ENCODE results near the gene TGFBI. TPM values are rescaled to one million over a fixed set of nuclear protein-coding genes. Genes with fewer than 3 reads are reported as not detected.

Gene TGFBI
- total and polyA plus RNA-seq, 12 donors = 29.6 to 137 (median 50.4) TPM

DNA sequence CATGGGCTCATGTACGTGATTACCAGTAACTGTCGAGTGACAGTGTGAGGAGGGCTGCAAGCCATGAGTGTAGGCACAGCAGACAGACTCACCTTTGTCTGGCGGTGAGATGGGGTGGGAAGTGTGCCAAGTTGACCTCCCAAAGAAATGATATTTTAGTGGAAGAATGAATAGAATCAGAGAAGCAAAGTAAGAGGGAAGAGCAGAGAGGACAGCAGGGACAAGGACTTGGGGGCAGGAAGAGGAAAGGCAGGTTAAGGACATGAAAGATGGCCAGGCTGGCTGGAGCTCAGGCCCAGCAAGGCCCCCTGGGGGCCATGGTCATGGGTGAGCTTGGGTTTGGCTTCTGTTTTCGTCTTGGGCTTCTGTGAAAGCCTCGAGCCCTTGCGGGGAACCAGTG, 20.2 kb downstream of the TGFBI start:
- peaks cover 0 to 100% (median 6%) of the 10 kb centered on the region in 9 donors for H3K36me3 ChIP-seq
- TF ChIP-seq, protein P1, sequence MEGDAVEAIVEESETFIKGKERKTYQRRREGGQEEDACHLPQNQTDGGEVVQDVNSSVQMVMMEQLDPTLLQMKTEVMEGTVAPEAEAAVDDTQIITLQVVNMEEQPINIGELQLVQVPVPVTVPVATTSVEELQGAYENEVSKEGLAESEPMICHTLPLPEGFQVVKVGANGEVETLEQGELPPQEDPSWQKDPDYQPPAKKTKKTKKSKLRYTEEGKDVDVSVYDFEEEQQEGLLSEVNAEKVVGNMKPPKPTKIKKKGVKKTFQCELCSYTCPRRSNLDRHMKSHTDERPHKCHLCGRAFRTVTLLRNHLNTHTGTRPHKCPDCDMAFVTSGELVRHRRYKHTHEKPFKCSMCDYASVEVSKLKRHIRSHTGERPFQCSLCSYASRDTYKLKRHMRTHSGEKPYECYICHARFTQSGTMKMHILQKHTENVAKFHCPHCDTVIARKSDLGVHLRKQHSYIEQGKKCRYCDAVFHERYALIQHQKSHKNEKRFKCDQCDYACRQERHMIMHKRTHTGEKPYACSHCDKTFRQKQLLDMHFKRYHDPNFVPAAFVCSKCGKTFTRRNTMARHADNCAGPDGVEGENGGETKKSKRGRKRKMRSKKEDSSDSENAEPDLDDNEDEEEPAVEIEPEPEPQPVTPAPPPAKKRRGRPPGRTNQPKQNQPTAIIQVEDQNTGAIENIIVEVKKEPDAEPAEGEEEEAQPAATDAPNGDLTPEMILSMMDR (IDR thresholded peaks at IDR 0.05) = no peak

DNA sequence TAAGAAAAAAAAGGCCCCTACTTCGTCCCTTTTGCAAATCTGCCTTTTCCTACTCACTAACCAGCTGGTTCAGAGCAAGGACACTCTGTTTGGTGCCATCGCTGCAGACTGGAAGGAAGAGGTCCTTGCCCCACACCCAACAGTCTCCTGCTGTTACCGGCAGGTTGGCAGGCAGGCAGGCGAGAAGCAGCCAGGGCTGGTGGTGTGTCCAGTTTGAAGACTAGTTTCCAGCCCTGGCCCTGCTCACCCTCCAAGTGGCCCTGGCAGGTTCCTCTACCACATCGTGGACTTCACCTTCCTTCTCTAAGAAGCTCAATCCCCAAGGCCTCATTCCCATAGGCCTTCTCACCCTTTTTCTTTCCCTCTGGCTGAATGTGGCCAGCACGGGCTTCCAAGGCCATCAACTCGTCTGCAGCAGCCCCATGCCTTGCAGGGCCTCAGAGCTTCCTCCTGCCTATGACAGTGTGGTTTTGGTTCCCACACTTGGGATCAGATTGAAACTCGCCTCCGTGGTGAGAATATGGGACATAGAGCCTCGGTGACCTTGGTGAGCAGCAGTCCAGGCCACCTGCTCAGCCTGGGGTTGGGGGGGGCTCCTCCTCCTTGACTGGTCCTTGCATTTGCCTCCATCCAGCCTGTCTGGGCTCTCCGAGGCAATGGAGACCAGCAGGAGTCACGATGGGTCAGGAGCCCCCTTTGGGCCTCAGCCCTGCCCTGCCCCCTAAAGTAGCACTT, 22.9 kb downstream of the TGFBI start:
- TF ChIP-seq, protein P1 (IDR thresholded peaks at IDR 0.05) = no peak
- DNase-seq (no peak), ATAC-seq (no peak)
- Histone ChIP-seq H3K27me3 (no peaks in the 10 kb centered on the region), H3K4me3 (no peak overlapping the region), H3K36me3 (peaks cover 0 to 100% (median 6%) of the 10 kb centered on the region in 9 donors), H3K9me3 (no peaks in the 10 kb centered on the region), H3K4me1 (peaks cover 0 to 39% (median 10%) of the 10 kb centered on the region in 9 donors), H3K27ac (peak overlapping the region in 2 of 10 donors; percentile 15 to 24)
- intact Hi-C loops (cut with DNase I) = loop anchor here in 1 of 10 donors (5.0 kb wide), 1 partner anchor 1281 kb away; no protein-coding TSS in a partner anchor
- WGBS, 2 donors = 90 to 92% methylated on average over 12 of the region's 12 CpGs

More for the DNA sequence above, 20.2 kb downstream of the TGFBI start:
- ATAC-seq = no peak
- intact Hi-C loops (cut with DNase I) = no loop called here
- DNase-seq = no peak
- WGBS, 2 donors = 91 to 94% methylated on average over 6 of the region's 6 CpGs
- Histone ChIP-seq H3K27me3 (no peaks in the 10 kb centered on the region), H3K4me1 (peaks cover 0 to 54% (median 13%) of the 10 kb centered on the region in 9 donors), H3K4me3 (no peak overlapping the region), H3K27ac (no peak overlapping the region), H3K9me3 (no peaks in the 10 kb centered on the region)

DNA sequence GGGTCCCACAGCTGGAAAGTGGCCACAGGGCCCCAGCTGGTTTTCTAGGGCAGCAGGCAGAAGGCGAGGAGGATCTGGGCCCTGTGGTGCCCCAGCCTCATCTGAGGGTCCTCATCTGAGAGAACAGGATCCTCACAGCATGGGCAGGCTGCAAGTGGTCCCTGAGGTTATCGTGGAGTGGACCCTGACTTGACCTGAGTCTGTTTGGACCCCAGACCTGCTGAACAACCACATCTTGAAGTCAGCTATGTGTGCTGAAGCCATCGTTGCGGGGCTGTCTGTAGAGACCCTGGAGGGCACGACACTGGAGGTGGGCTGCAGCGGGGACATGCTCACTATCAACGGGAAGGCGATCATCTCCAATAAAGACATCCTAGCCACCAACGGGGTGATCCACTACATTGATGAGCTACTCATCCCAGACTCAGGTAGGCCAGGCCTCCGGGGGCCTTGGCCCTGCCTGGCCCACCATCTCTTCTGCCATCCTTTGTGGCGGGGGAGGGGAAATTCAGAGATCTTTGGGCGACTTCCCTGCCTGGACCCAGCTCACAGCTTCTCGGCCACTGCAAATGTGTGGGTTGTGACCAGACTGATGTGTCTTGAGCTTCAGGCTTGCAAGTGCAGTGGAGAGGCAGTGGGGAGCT, 24.0 kb downstream of the TGFBI start:
- H3K27ac ChIP-seq = peak overlapping the region in 8 of 10 donors; percentile 24 to 61 (median 50)
- peaks cover 0 to 38% (median 22%) of the 10 kb centered on the region in 9 donors for H3K4me1 ChIP-seq
- H3K4me3 ChIP-seq = no peak overlapping the region
- no peak for ATAC-seq
- no peaks in the 10 kb centered on the region for H3K9me3 ChIP-seq
- no peaks in the 10 kb centered on the region for H3K27me3 ChIP-seq
- peaks cover 0 to 100% (median 6%) of the 10 kb centered on the region in 9 donors for H3K36me3 ChIP-seq
- intact Hi-C loops (cut with DNase I) = loop anchor here in 1 of 10 donors (5.0 kb wide), 1 partner anchor 1279 kb away; no protein-coding TSS in a partner anchor
- DNase-seq = no peak
- TF ChIP-seq, protein P1 (IDR thresholded peaks at IDR 0.05) = no peak
- 96% methylated on average over 13 of the region's 13 CpGs for WGBS, 2 donors

DNA sequence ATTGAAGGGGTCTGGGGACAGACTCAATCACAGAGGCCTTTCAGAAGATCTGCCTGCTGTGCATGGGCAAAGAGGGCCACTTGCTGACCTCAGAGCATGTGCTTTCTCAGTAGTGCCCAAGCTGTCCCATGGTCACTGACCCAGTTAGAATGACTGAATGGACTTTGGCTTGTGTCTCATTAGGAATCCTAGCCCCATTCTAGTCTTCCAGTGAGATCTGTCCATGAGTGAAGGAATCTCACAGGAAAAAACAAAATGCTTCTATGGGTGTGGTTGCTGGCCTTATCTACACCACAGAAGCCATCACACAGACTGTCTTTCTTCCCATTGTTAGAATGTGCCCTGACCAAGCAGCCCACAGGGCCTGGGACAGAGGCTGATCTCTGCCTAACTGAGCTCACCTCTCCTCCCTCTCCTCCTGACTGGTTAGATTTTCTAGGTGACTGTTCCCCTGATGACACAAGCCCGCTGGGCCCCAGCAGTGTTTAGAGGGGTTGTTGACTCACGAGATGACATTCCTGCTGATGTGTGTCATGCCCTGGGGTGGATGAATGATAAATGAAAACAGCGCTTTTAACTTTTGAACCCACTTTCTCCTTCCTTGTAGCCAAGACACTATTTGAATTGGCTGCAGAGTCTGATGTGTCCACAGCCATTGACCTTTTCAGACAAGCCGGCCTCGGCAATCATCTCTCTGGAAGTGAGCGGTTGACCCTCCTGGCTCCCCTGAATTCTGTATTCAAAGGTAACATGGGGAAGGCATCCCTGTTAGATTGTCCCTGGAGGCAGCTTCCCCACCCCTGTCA, 24.8 kb downstream of the TGFBI start:
- 69 to 75% methylated on average over 6 of the region's 6 CpGs for WGBS, 2 donors
- intact Hi-C loops (cut with DNase I) = loop anchor here in 1 of 10 donors (5.0 kb wide), 1 partner anchor 1279 kb away; no protein-coding TSS in a partner anchor
- Histone ChIP-seq H3K9me3 (no peaks in the 10 kb centered on the region), H3K27ac (peak overlapping the region in 8 of 10 donors; percentile 28 to 61 (median 50)), H3K4me1 (peaks cover 0 to 38% (median 29%) of the 10 kb centered on the region in 9 donors), H3K4me3 (no peak overlapping the region), H3K36me3 (peaks cover 0 to 100% (median 6%) of the 10 kb centered on the region in 9 donors), H3K27me3 (no peaks in the 10 kb centered on the region)
- TF ChIP-seq, protein P1 (IDR thresholded peaks at IDR 0.05) = no peak
- no peak for DNase-seq
- ATAC-seq = peak in 5 of 8 donors; percentile 3 to 57 (median 21)
